HEK293 (cell line): Measurements from ENCODE around the gene NASP.

ENCODE experiments used
- ZBTB11 ChIP-seq: fragments of 450-650 bp; formaldehyde crosslinking; conservative IDR thresholded peaks from 2 replicates; pipeline ENCODE4 v1.5.1; 2016; ENCODE audit warnings: low read depth, missing biosample characterization, missing genetic modification characterization
- ZFP37 ChIP-seq: fragments of 450-650 bp; formaldehyde crosslinking; IDR thresholded peaks from 2 replicates; pipeline ENCODE4 v1.5.1; 2016; ENCODE audit warnings: missing biosample characterization, missing genetic modification characterization
- ZNF274 ChIP-seq, 2 experiments: fragments of 200-500 bp in 1 of 2; fragments of 450-650 bp in 1 of 2; sonication (Bioruptor generic) in 1 of 2; formaldehyde crosslinking in 1 of 2; IDR thresholded peaks; 2 replicates each; pipeline versions ENCODE4 v1.5.1 to v1.6.1; 2014 to 2016; ENCODE audit warnings: borderline replicate concordance in 1 of 2, inconsistent platforms in 1 of 2, low read length in 1 of 2, missing biosample characterization in 1 of 2, missing genetic modification characterization in 1 of 2
- ZNF514 ChIP-seq: fragments of 450-650 bp; formaldehyde crosslinking; IDR thresholded peaks from 2 replicates; pipeline ENCODE4 v1.5.1; 2016; ENCODE audit warnings: missing biosample characterization, missing genetic modification characterization
- ZNF544 ChIP-seq: fragments of 450-650 bp; formaldehyde crosslinking; IDR thresholded peaks from 2 replicates; pipeline ENCODE4 v1.5.0; 2017; ENCODE audit warnings: missing biosample characterization, missing genetic modification characterization
- ZNF621 ChIP-seq: fragments of 450-650 bp; formaldehyde crosslinking; IDR thresholded peaks from 2 replicates; pipeline ENCODE4 v1.5.1; 2017; ENCODE audit warnings: missing biosample characterization, missing genetic modification characterization
- ZNF654 ChIP-seq: fragments of 450-650 bp; formaldehyde crosslinking; IDR thresholded peaks from 2 replicates; pipeline ENCODE4 v1.5.1; 2016; ENCODE audit warnings: low read depth, missing biosample characterization, missing genetic modification characterization
- TF ChIP-seq, protein P1 (sequence below): fragments of 450-650 bp; formaldehyde crosslinking; IDR thresholded peaks from 2 replicates; pipeline ENCODE4 v1.5.1; 2016; ENCODE audit warnings: missing biosample characterization, missing genetic modification characterization
- TF ChIP-seq, protein P2 (sequence below): fragments of 450-650 bp; formaldehyde crosslinking; IDR thresholded peaks from 2 replicates; pipeline ENCODE4 v1.5.1; 2016; ENCODE audit warnings: missing biosample characterization, missing genetic modification characterization, borderline replicate concordance

DNA sequence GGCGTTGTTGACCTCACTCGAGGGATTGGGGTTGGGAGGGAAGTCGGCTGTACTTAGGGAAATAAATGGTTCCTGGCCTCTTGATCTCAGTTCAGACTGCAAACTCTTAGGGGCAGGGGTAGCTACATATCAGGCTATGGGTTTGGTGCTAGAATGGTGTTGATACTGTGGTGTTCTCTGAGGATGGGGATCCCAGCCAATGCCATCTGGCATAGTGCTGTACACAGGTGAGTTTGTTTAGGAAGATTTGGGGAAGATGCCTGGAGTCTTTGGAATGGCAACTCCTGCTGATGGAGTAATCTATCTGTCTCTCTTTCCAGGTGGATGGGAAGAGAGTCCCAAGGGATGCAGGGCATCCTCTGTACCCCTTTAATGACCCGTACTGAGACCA lies 14.3 kb upstream of the NASP start:
- TF ChIP-seq, protein P1, sequence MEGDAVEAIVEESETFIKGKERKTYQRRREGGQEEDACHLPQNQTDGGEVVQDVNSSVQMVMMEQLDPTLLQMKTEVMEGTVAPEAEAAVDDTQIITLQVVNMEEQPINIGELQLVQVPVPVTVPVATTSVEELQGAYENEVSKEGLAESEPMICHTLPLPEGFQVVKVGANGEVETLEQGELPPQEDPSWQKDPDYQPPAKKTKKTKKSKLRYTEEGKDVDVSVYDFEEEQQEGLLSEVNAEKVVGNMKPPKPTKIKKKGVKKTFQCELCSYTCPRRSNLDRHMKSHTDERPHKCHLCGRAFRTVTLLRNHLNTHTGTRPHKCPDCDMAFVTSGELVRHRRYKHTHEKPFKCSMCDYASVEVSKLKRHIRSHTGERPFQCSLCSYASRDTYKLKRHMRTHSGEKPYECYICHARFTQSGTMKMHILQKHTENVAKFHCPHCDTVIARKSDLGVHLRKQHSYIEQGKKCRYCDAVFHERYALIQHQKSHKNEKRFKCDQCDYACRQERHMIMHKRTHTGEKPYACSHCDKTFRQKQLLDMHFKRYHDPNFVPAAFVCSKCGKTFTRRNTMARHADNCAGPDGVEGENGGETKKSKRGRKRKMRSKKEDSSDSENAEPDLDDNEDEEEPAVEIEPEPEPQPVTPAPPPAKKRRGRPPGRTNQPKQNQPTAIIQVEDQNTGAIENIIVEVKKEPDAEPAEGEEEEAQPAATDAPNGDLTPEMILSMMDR (tag by site-specific recombination), result no peak
- no peak for TF ChIP-seq ZNF654 (tag by site-specific recombination)
- no peak for TF ChIP-seq ZNF274 (IDR thresholded peaks at IDR 0.05; ENCODE audit: low read length)
- no peak for TF ChIP-seq ZNF274 (tag by site-specific recombination; IDR thresholded peaks at IDR 0.05; ENCODE audit: borderline replicate concordance)
- TF ChIP-seq ZNF621 (tag by site-specific recombination), result no peak
- no peak for TF ChIP-seq ZFP37
- TF ChIP-seq ZNF514 (tag by site-specific recombination), result no peak
- TF ChIP-seq, protein P2, sequence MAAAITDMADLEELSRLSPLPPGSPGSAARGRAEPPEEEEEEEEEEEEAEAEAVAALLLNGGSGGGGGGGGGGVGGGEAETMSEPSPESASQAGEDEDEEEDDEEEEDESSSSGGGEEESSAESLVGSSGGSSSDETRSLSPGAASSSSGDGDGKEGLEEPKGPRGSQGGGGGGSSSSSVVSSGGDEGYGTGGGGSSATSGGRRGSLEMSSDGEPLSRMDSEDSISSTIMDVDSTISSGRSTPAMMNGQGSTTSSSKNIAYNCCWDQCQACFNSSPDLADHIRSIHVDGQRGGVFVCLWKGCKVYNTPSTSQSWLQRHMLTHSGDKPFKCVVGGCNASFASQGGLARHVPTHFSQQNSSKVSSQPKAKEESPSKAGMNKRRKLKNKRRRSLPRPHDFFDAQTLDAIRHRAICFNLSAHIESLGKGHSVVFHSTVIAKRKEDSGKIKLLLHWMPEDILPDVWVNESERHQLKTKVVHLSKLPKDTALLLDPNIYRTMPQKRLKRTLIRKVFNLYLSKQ (tag by site-specific recombination), result no peak
- no peak for TF ChIP-seq ZNF544 (tag by site-specific recombination)
- no peak for TF ChIP-seq ZBTB11 (tag by site-specific recombination)
